Endothelial cell of umbilical vein (primary cell): Measurements from ENCODE around the gene COTL1. TPM values are rescaled to one million over a fixed set of nuclear protein-coding genes. Genes with fewer than 3 reads are reported as not detected.

ENCODE experiments used
- BruUV-seq: library from RNA; stranded (reverse); fragments of 400-500 nt; replicated peaks from 2 replicates; lab custom pipeline; 2021; lab: Mats Ljungman, UMichigan
- CTCF ChIA-PET: fragments of 300-600, 350-600 bp; sonication (Branson Sonifier 250); formaldehyde crosslinking; loops from one replicate; lab custom pipeline; 2021; ENCODE audit warnings: antibody characterized with exemption, inconsistent platforms; lab: Charles Lee
- POLR2A ChIA-PET: fragments of 300-600, 350-600 bp; sonication (Branson Sonifier 250); formaldehyde crosslinking; loops from one replicate; lab custom pipeline; 2021; ENCODE audit warnings: antibody characterized with exemption, inconsistent platforms; lab: Charles Lee
- DNase-seq: peaks from one replicate; pipeline ENCODE4 v3.0.0-alpha.2; 2011; ENCODE audit warnings: low read depth, low spot score
- FAIRE-seq: peaks from 2 replicates; lab custom pipeline; 2011; peaks lifted over from hg19 to GRCh38; lab: Jason Lieb, UNC
- H2AFZ ChIP-seq: 2 replicates; pipeline ENCODE4 v1.6.0; 2012; ENCODE audit warnings: low read depth, low read length, control low read depth, inconsistent platforms
- H3K27ac ChIP-seq: 2 replicates; pipeline ENCODE4 v1.5.1; 2011; ENCODE audit warnings: low read depth, mild to moderate bottlenecking, control low read depth, low read length, moderate library complexity; ENCODE audit not compliant: insufficient read depth
- H3K27me3 ChIP-seq, 2 experiments: 2 replicates each; pipeline versions ENCODE4 v1.6.0 to v1.6.1; 2011; ENCODE audit warnings: low read length in 2 of 2, mixed read lengths in 1 of 2; ENCODE audit not compliant: control insufficient read depth in 2 of 2, insufficient read depth in 2 of 2
- H3K36me3 ChIP-seq, 2 experiments: 2 replicates in 1 of 2; 3 replicates in 1 of 2; pipeline ENCODE4 v1.5.1; 2011; ENCODE audit warnings: low read length in 2 of 2, mild to moderate bottlenecking in 1 of 2, moderate library complexity in 1 of 2; ENCODE audit not compliant: control insufficient read depth in 2 of 2, insufficient read depth in 2 of 2; ENCODE audit errors: extremely low read depth in 1 of 2
- H3K4me1 ChIP-seq: 3 replicates; pipeline ENCODE4 v1.5.1; 2011; ENCODE audit warnings: mild to moderate bottlenecking, low read length; ENCODE audit not compliant: control insufficient read depth, insufficient read depth; ENCODE audit errors: extremely low read depth
- H3K4me2 ChIP-seq: 2 replicates; pipeline ENCODE4 v1.6.1; 2011; ENCODE audit warnings: low read length, control low read depth, mixed read lengths; ENCODE audit not compliant: insufficient read depth
- H3K4me3 ChIP-seq, 3 experiments: fragments of 200-600 bp in 1 of 3; sonication (generic), shearing (Covaris generic) in 1 of 3; replicated peaks in 1 of 3; 2 replicates each; pipeline ENCODE4 v1.5.1; 2011 to 2016; ENCODE audit warnings: control low read depth in 3 of 3, low read length in 3 of 3, mild to moderate bottlenecking in 2 of 3, inconsistent platforms in 1 of 3, low read depth in 1 of 3, moderate library complexity in 1 of 3; ENCODE audit not compliant: insufficient read depth in 1 of 3
- H3K79me2 ChIP-seq: 2 replicates; pipeline ENCODE4 v1.6.0; 2012; ENCODE audit warnings: low read length, inconsistent platforms; ENCODE audit not compliant: control insufficient read depth, insufficient read depth
- H3K9ac ChIP-seq: replicated peaks from 2 replicates; pipeline ENCODE3; 2011; ENCODE audit warnings: low read length, control low read depth; ENCODE audit not compliant: insufficient read depth; ENCODE audit errors: extremely low read depth
- H3K9me1 ChIP-seq: replicated peaks from 3 replicates; pipeline ENCODE4 v1.6.0; 2011; ENCODE audit warnings: mild to moderate bottlenecking, low read length; ENCODE audit not compliant: control insufficient read depth, insufficient read depth; ENCODE audit errors: extremely low read depth
- H3K9me3 ChIP-seq: replicated peaks from 2 replicates; pipeline ENCODE4 v1.5.1; 2012; ENCODE audit warnings: low read length, inconsistent platforms; ENCODE audit not compliant: control insufficient read depth, insufficient read depth
- H4K20me1 ChIP-seq: replicated peaks from 2 replicates; pipeline ENCODE3; 2011; ENCODE audit warnings: mild to moderate bottlenecking, low read length; ENCODE audit not compliant: control insufficient read depth, insufficient read depth; ENCODE audit errors: extremely low read depth
- EZH2 ChIP-seq: IDR thresholded peaks from 2 replicates; pipeline ENCODE4 v1.6.1; 2012; ENCODE audit warnings: borderline replicate concordance, low read depth, mild to moderate bottlenecking, moderate library complexity, low read length, inconsistent platforms; ENCODE audit not compliant: severe bottlenecking
- FOS ChIP-seq: IDR thresholded peaks from 2 replicates; pipeline ENCODE4 v1.6.1; 2011; ENCODE audit warnings: mild to moderate bottlenecking, low read length, moderate library complexity, borderline replicate concordance; ENCODE audit not compliant: insufficient read depth
- GATA2 ChIP-seq: IDR thresholded peaks from 2 replicates; pipeline ENCODE4 v1.7.0; 2011; ENCODE audit warnings: low read depth, mild to moderate bottlenecking, moderate library complexity, mixed read lengths, low read length; ENCODE audit not compliant: insufficient read length, insufficient read depth
- JUN ChIP-seq: IDR thresholded peaks from 2 replicates; pipeline ENCODE4 v1.6.1; 2011; ENCODE audit warnings: borderline replicate concordance, low read depth; ENCODE audit not compliant: insufficient read length, insufficient read depth
- MYC ChIP-seq: IDR thresholded peaks from one replicate; pipeline ENCODE4 v1.6.1; 2011; ENCODE audit warnings: mild to moderate bottlenecking, low read depth, low read length
- POLR2A ChIP-seq: IDR thresholded peaks from 2 replicates; pipeline ENCODE4 v1.6.1; 2012; ENCODE audit warnings: low read depth, mild to moderate bottlenecking, control low read depth, low read length
- POLR2AphosphoS5 ChIP-seq: IDR thresholded peaks from 2 replicates; pipeline ENCODE4 v1.6.1; 2012; ENCODE audit warnings: low read depth, mild to moderate bottlenecking, control low read depth, low read length, moderate library complexity; ENCODE audit not compliant: insufficient read depth
- dilution Hi-C: fragments of 300-500 bp; cut with MboI; formaldehyde crosslinking; loops from one replicate; pipeline ENCODE4 v1.15.0; 2019; ENCODE audit warnings: low sequenced_read_pairs; ENCODE audit not compliant: extremely low pct_ligation_motif_present
- intact Hi-C: fragments of 100-400 bp; cut with micrococcal nuclease; formaldehyde crosslinking; loops from one replicate; pipeline ENCODE4 v1.10.0; 2022
- polyA plus RNA-seq, 4 experiments: library from polyadenylated mRNA; depleted of rRNA in 3 of 4; stranded (reverse) in 3 of 4; unstranded in 1 of 4; fragments of >200 nt; gene quantifications; 2 replicates each; pipeline versions ENCODE4 v1.2.1 to v1.2.3, GENCODE V29; 2011 to 2012; ENCODE audit warnings: missing spikeins in 1 of 4
- total RNA-seq: library from RNA; stranded (reverse); gene quantifications from 2 replicates; pipeline ENCODE4 v1.2.3, GENCODE V29; 2021
- TF ChIP-seq, protein P1 (sequence below): IDR thresholded peaks from 2 replicates; pipeline ENCODE4 v1.6.1; 2011; ENCODE audit not compliant: insufficient read depth, insufficient read length
- TF ChIP-seq, protein P2 (sequence below), 2 donors: IDR thresholded peaks; 1 replicate in 1 of 2; 2 replicates in 1 of 2; pipeline ENCODE4 v1.5.1; 2011; ENCODE audit warnings: low read length in 2 of 2, mild to moderate bottlenecking in 2 of 2, moderate library complexity in 2 of 2, control low read depth in 1 of 2, inconsistent platforms in 1 of 2, low read depth in 1 of 2; ENCODE audit not compliant: insufficient read depth in 1 of 2; ENCODE audit errors: extremely low read depth in 1 of 2

The COTL1 gene
- total and polyA plus RNA-seq, 2 donors (not counting 3 experiments of a cell fraction or from before 2014, with no cell fraction given) = 90.0 to 200 TPM

DNA sequence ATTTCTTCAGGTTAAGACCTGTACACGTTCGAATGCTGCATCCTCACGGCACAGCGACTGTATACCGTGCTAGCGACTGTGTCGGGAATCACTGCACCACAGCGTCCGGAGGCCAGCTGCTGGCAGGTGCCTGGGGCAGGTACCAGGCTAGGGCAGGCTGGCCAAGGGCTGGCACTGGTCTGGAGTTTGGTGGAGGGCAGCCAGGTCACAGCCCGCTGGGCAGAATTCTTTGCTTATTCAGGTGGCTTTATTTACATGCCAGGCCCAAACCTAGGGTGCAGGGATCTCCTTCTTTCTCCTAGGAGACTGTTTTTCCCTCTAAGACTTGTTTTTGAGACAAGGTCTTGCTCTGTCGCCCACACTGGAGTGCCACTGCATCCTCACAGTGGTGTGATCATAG, 37.9 kb downstream of the COTL1 start:
- no peak for FAIRE-seq
- dilution Hi-C loops = no loop called here

DNA sequence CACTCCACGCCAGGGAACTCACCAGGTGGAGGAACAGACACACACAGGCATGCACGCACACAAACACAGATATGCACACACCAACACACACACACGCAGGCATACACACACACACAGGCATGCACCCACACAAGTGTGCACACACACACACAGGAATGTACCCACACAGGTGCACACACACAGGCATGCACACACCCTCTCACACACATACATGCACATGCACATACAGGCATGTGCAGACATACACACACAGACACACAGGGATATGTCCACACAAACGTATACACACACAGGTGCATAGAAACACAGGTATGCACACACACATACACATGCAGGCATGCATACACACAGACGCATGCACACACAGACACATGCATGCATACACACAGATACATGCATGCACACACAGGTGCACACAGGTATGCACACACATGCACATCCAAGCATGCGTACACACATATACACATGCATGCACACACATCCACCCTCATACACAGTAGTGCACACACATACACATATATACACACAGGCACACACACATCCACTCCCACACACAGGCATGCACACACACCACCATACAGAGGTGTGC, 39.2 kb downstream of the COTL1 start:
- CTCF ChIA-PET = no interaction called here
- no peak for FAIRE-seq

More for the DNA sequence above, 37.9 kb downstream of the COTL1 start:
- no TSS peak for BruUV-seq
- H3K79me2 ChIP-seq = peaks cover 14% of the 10 kb centered on the region
- no peaks in the 10 kb centered on the region for H3K27me3 ChIP-seq
- H3K36me3 ChIP-seq = peaks cover 0 to 12% of the 10 kb centered on the region in 2 experiments
- H3K9ac ChIP-seq = no peak overlapping the region
- no peak overlapping the region for H3K27ac ChIP-seq
- intact Hi-C loops = no loop called here
- TF ChIP-seq POLR2A = no peak
- no peak for TF ChIP-seq GATA2
- TF ChIP-seq FOS = no peak
- TF ChIP-seq, protein P1, sequence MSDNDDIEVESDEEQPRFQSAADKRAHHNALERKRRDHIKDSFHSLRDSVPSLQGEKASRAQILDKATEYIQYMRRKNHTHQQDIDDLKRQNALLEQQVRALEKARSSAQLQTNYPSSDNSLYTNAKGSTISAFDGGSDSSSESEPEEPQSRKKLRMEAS = no peak
- no peak for TF ChIP-seq EZH2
- TF ChIP-seq JUN = no peak
- TF ChIP-seq MYC = no peak
- no peak for TF ChIP-seq POLR2AphosphoS5
- POLR2A ChIA-PET = no interaction called here
- no peaks in the 10 kb centered on the region for H3K4me1 ChIP-seq
- H3K4me2 ChIP-seq = no peak overlapping the region
- H4K20me1 ChIP-seq = no peaks in the 10 kb centered on the region
- CTCF ChIA-PET = interaction anchor here (0.7 kb wide), 1 partner anchor 11 kb away, joined by 3 read pairs; no protein-coding TSS in a partner anchor
- DNase-seq = no peak
- no peaks in the 10 kb centered on the region for H3K9me1 ChIP-seq
- no peak overlapping the region for H2AFZ ChIP-seq
- H3K9me3 ChIP-seq = no peaks in the 10 kb centered on the region
- H3K4me3 ChIP-seq = no peak overlapping the region

More for the DNA sequence above, 39.2 kb downstream of the COTL1 start:
- Histone ChIP-seq H3K4me3 (no peak overlapping the region), H3K9ac (no peak overlapping the region), H3K4me1 (no peaks in the 10 kb centered on the region), H3K4me2 (no peak overlapping the region), H3K36me3 (peaks cover 0 to 11% of the 10 kb centered on the region in 2 experiments), H3K9me1 (no peaks in the 10 kb centered on the region), H3K27ac (no peak overlapping the region), H3K79me2 (peaks cover 14% of the 10 kb centered on the region), H4K20me1 (no peaks in the 10 kb centered on the region), H3K9me3 (no peaks in the 10 kb centered on the region), H2AFZ (no peak overlapping the region), H3K27me3 (no peaks in the 10 kb centered on the region)
- no peak for DNase-seq
- BruUV-seq = no TSS peak
- TF ChIP-seq, protein P1 = no peak
- TF ChIP-seq EZH2 (no peak), GATA2 (no peak), MYC (no peak), POLR2AphosphoS5 (no peak), POLR2A (no peak), FOS (no peak), JUN (no peak)
- TF ChIP-seq, protein P2, sequence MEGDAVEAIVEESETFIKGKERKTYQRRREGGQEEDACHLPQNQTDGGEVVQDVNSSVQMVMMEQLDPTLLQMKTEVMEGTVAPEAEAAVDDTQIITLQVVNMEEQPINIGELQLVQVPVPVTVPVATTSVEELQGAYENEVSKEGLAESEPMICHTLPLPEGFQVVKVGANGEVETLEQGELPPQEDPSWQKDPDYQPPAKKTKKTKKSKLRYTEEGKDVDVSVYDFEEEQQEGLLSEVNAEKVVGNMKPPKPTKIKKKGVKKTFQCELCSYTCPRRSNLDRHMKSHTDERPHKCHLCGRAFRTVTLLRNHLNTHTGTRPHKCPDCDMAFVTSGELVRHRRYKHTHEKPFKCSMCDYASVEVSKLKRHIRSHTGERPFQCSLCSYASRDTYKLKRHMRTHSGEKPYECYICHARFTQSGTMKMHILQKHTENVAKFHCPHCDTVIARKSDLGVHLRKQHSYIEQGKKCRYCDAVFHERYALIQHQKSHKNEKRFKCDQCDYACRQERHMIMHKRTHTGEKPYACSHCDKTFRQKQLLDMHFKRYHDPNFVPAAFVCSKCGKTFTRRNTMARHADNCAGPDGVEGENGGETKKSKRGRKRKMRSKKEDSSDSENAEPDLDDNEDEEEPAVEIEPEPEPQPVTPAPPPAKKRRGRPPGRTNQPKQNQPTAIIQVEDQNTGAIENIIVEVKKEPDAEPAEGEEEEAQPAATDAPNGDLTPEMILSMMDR (IDR thresholded peaks at IDR 0.05; ENCODE audit: extremely low read depth in 1 of 2, insufficient read depth in 1 of 2, low read depth in 1 of 2, low read length in 2 of 2) = no peak
- dilution Hi-C loops = no loop called here
- intact Hi-C loops = no loop called here
- POLR2A ChIA-PET = no interaction called here
